H9 (cell line): ENCODE data around the gene CST9L. TPM values are rescaled to one million over a fixed set of nuclear protein-coding genes. Genes with fewer than 3 reads are reported as not detected.

Source experiments
- DNase-seq: peaks from one replicate; pipeline ENCODE4 v3.0.0-alpha.2; 2017
- H2AFZ ChIP-seq: one replicate; pipeline ENCODE4 v1.6.1; 2013; ENCODE audit warnings: mild to moderate bottlenecking, low read length, control low read depth, moderate library complexity
- H2AK5ac ChIP-seq: 2 replicates; pipeline ENCODE4 v1.6.1; 2013; ENCODE audit warnings: low read length, control low read depth, mixed read lengths; ENCODE audit not compliant: insufficient read length
- H2BK120ac ChIP-seq: one replicate; pipeline ENCODE4 v1.6.1; 2013; ENCODE audit warnings: low read depth, mild to moderate bottlenecking, low read length, control low read depth, inconsistent platforms; ENCODE audit not compliant: poor library complexity, severe bottlenecking
- H2BK12ac ChIP-seq: 2 replicates; pipeline ENCODE4 v1.6.1; 2013; ENCODE audit warnings: low read length, control low read depth, mixed read lengths, low read depth; ENCODE audit not compliant: insufficient read length
- H2BK15ac ChIP-seq: 2 replicates; pipeline ENCODE4 v1.6.1; 2013; ENCODE audit warnings: low read depth, low read length, control low read depth
- H2BK20ac ChIP-seq: one replicate; pipeline ENCODE4 v1.6.1; 2013; ENCODE audit warnings: low read depth, mild to moderate bottlenecking, low read length, control low read depth, inconsistent platforms; ENCODE audit not compliant: poor library complexity, severe bottlenecking
- H2BK5ac ChIP-seq: 2 replicates; pipeline ENCODE4 v1.6.1; 2013; ENCODE audit warnings: low read length, control low read depth, mixed read lengths; ENCODE audit not compliant: insufficient read length
- H3K14ac ChIP-seq: 2 replicates; pipeline ENCODE4 v1.6.1; 2013; ENCODE audit warnings: low read length, control low read depth; ENCODE audit not compliant: insufficient read depth
- H3K18ac ChIP-seq: 2 replicates; pipeline ENCODE4 v1.6.1; 2013; ENCODE audit warnings: low read depth, mild to moderate bottlenecking, mixed read lengths, low read length, control low read depth; ENCODE audit not compliant: insufficient read length
- H3K23ac ChIP-seq: 2 replicates; pipeline ENCODE4 v1.6.1; 2013; ENCODE audit warnings: low read length, control low read depth, mixed read lengths, low read depth; ENCODE audit not compliant: insufficient read length
- H3K23me2 ChIP-seq: 2 replicates; pipeline ENCODE4 v1.6.1; 2013; ENCODE audit warnings: low read depth, mild to moderate bottlenecking, mixed read lengths, low read length, control low read depth; ENCODE audit not compliant: insufficient read length, poor library complexity, severe bottlenecking
- H3K27ac ChIP-seq: 2 replicates; pipeline ENCODE4 v1.5.1; 2013; ENCODE audit warnings: low read length, control low read depth, mixed read lengths, low read depth; ENCODE audit not compliant: insufficient read length
- H3K27me3 ChIP-seq: 2 replicates; pipeline ENCODE4 v1.6.1; 2013; ENCODE audit warnings: low read length, control low read depth, inconsistent platforms; ENCODE audit not compliant: insufficient read depth
- H3K4ac ChIP-seq: 2 replicates; pipeline ENCODE4 v1.6.1; 2013; ENCODE audit warnings: low read depth, mild to moderate bottlenecking, control low read depth, inconsistent platforms, low read length, moderate library complexity
- H3K4me1 ChIP-seq: 2 replicates; pipeline ENCODE4 v1.6.1; 2013; ENCODE audit warnings: low read length, control low read depth, inconsistent platforms; ENCODE audit not compliant: insufficient read depth
- H3K4me2 ChIP-seq: 2 replicates; pipeline ENCODE4 v1.6.1; 2013; ENCODE audit warnings: low read length, control low read depth, mixed read lengths; ENCODE audit not compliant: insufficient read length, insufficient read depth
- H3K56ac ChIP-seq: 2 replicates; pipeline ENCODE4 v1.6.1; 2013; ENCODE audit warnings: low read depth, mild to moderate bottlenecking, mixed read lengths, low read length, control low read depth; ENCODE audit not compliant: insufficient read length
- H3K79me1 ChIP-seq: 2 replicates; pipeline ENCODE4 v1.6.1; 2013; ENCODE audit warnings: low read depth, mild to moderate bottlenecking, moderate library complexity, low read length, control low read depth, inconsistent platforms; ENCODE audit not compliant: insufficient read depth, poor library complexity, severe bottlenecking
- H3K79me2 ChIP-seq: 2 replicates; pipeline ENCODE4 v1.6.1; 2013; ENCODE audit warnings: low read length, control low read depth, inconsistent platforms; ENCODE audit not compliant: insufficient read depth
- H3K9ac ChIP-seq: 2 replicates; pipeline ENCODE4 v1.6.1; 2013; ENCODE audit warnings: low read length, control low read depth, mixed read lengths; ENCODE audit not compliant: insufficient read length; ENCODE audit errors: extremely low read depth
- H3K9me3 ChIP-seq: one replicate; pipeline ENCODE4 v1.6.1; 2013; ENCODE audit warnings: low read depth, low read length, inconsistent platforms; ENCODE audit not compliant: control insufficient read depth
- H3T11ph ChIP-seq: one replicate; pipeline ENCODE4 v1.6.1; 2013; ENCODE audit warnings: mild to moderate bottlenecking, low read length, control low read depth, inconsistent platforms
- H4K20me1 ChIP-seq: one replicate; pipeline ENCODE4 v1.6.1; 2013; ENCODE audit not compliant: control insufficient read depth, insufficient read length, insufficient read depth
- H4K5ac ChIP-seq: 2 replicates; pipeline ENCODE4 v1.6.1; 2013; ENCODE audit warnings: low read depth, mild to moderate bottlenecking, mixed read lengths, low read length, control low read depth; ENCODE audit not compliant: insufficient read length
- H4K8ac ChIP-seq: replicated peaks from 2 replicates; pipeline ENCODE4 v1.6.1; 2013; ENCODE audit warnings: low read length, control low read depth, mixed read lengths, low read depth; ENCODE audit not compliant: insufficient read length
- H4K91ac ChIP-seq: 2 replicates; pipeline ENCODE4 v1.6.1; 2013; ENCODE audit warnings: low read depth, mild to moderate bottlenecking, moderate library complexity, mixed read lengths, low read length, control low read depth; ENCODE audit not compliant: insufficient read length
- H3K27ac Mint-ChIP-seq, 3 experiments: 2 replicates in 2 of 3; 3 replicates in 1 of 3; pipeline ENCODE4 v1.8.0; 2020 to 2021; ENCODE audit warnings: mixed read lengths in 3 of 3, mild to moderate bottlenecking in 1 of 3, moderate library complexity in 1 of 3
- H3K27me3 Mint-ChIP-seq: 2 replicates; pipeline ENCODE4 v1.8.0; 2021; ENCODE audit warnings: low read depth, mild to moderate bottlenecking, moderate library complexity, mixed read lengths
- H3K36me3 Mint-ChIP-seq, 3 experiments: 2 replicates in 2 of 3; 3 replicates in 1 of 3; pipeline ENCODE4 v1.8.0; 2020 to 2021; ENCODE audit warnings: low read depth in 3 of 3, mixed read lengths in 3 of 3; ENCODE audit not compliant: insufficient read depth in 1 of 3
- H3K4me1 Mint-ChIP-seq, 2 experiments: 2 replicates each; pipeline ENCODE4 v1.8.0; 2020; ENCODE audit warnings: mixed read lengths in 2 of 2
- H3K4me3 Mint-ChIP-seq, 2 experiments: 2 replicates in 1 of 2; 3 replicates in 1 of 2; pipeline ENCODE4 v1.8.0; 2020 to 2021; ENCODE audit warnings: mild to moderate bottlenecking in 2 of 2, mixed read lengths in 2 of 2, moderate library complexity in 1 of 2
- H3K9me3 Mint-ChIP-seq, 2 experiments: 2 replicates in 1 of 2; 3 replicates in 1 of 2; pipeline ENCODE4 v1.8.0; 2020; ENCODE audit warnings: mild to moderate bottlenecking in 2 of 2, mixed read lengths in 2 of 2, moderate library complexity in 1 of 2
- WGBS: extraction: QIAGEN DNeasy Blood & Tissue Kit; methylation state at CpG from one replicate; pipeline ENCODE4 v1.1.7; 2013; ENCODE audit warnings: missing lambda C conversion rate, low lambda C conversion rate, mixed read lengths; ENCODE audit not compliant: insufficient read length; ENCODE audit errors: extremely low coverage; 5-methylcytosine and 5-hydroxymethylcytosine counted together
- total RNA-seq: library from RNA; stranded (reverse); gene quantifications from 2 replicates; pipeline ENCODE4 v1.2.1, GENCODE V29; 2021
- TF ChIP-seq, protein P1 (sequence below): fragments of 200-600 bp; sonication (generic); conservative IDR thresholded peaks from 3 replicates; pipeline ENCODE4 v1.8.0; 2021; ENCODE audit warnings: antibody characterized with exemption, mild to moderate bottlenecking

CST9L gene
- total RNA-seq, 1 experiment from 2014 or later, result not detected

DNA sequence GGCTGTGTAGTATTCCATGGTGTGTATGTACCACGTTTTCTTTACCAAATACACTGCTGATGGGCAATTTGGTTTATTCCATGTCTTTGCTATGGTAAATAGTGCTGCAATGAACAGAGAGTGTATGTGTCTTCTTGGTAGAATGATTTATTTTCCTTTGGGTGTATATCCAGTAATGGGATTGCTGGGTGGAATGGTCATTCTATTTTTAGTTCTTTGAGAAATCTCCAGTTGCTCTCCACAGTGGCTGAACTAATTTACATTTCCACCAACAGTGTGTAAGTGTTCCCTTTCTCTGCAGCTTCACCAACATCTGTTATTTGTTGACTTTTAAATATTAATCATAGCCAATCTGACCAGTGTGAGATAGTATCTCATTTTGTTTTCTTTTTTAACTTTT is 13.9 kb downstream of the CST9L start:
- no peaks in the 10 kb centered on the region for H3K79me2 ChIP-seq
- H3T11ph ChIP-seq, result no peak overlapping the region
- no peak overlapping the region for H3K23ac ChIP-seq
- no peak for DNase-seq
- no peak overlapping the region for H3K18ac ChIP-seq
- no peak overlapping the region for H3K4me2 ChIP-seq
- no peak overlapping the region for H2BK120ac ChIP-seq
- Mint-ChIP-seq H3K9me3 (peaks cover 24 to 27% of the 10 kb centered on the region in 2 experiments), H3K27ac (no peak overlapping the region), H3K4me3 (no peak overlapping the region), H3K4me1 (peaks cover 0 to 5% of the 10 kb centered on the region in 2 experiments; a peak in 3 of 4 replicates), H3K27me3 (peaks cover 7% of the 10 kb centered on the region), H3K36me3 (peaks cover 8 to 28% (median 8%) of the 10 kb centered on the region in 3 experiments; a peak in 6 of 7 replicates)
- H3K27ac ChIP-seq, result no peak overlapping the region
- no peak overlapping the region for H3K56ac ChIP-seq
- no peak overlapping the region for H2BK15ac ChIP-seq
- WGBS, result no CpG with 5 or more reads among the region's 1 CpG
- no peaks in the 10 kb centered on the region for H3K27me3 ChIP-seq
- no peak overlapping the region for H4K91ac ChIP-seq
- no peaks in the 10 kb centered on the region for H3K79me1 ChIP-seq
- H3K9me3 ChIP-seq, result no peaks in the 10 kb centered on the region
- no peaks in the 10 kb centered on the region for H3K23me2 ChIP-seq
- no peaks in the 10 kb centered on the region for H3K4me1 ChIP-seq
- no peak overlapping the region for H4K5ac ChIP-seq
- H3K14ac ChIP-seq, result no peak overlapping the region
- H3K9ac ChIP-seq, result no peak overlapping the region
- no peaks in the 10 kb centered on the region for H4K20me1 ChIP-seq
- H4K8ac ChIP-seq, result no peak overlapping the region
- H3K4ac ChIP-seq, result no peak overlapping the region
- no peak overlapping the region for H2BK12ac ChIP-seq
- H2BK20ac ChIP-seq, result no peak overlapping the region
- H2BK5ac ChIP-seq, result no peak overlapping the region
- TF ChIP-seq, protein P1, sequence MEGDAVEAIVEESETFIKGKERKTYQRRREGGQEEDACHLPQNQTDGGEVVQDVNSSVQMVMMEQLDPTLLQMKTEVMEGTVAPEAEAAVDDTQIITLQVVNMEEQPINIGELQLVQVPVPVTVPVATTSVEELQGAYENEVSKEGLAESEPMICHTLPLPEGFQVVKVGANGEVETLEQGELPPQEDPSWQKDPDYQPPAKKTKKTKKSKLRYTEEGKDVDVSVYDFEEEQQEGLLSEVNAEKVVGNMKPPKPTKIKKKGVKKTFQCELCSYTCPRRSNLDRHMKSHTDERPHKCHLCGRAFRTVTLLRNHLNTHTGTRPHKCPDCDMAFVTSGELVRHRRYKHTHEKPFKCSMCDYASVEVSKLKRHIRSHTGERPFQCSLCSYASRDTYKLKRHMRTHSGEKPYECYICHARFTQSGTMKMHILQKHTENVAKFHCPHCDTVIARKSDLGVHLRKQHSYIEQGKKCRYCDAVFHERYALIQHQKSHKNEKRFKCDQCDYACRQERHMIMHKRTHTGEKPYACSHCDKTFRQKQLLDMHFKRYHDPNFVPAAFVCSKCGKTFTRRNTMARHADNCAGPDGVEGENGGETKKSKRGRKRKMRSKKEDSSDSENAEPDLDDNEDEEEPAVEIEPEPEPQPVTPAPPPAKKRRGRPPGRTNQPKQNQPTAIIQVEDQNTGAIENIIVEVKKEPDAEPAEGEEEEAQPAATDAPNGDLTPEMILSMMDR, result no peak
- no peak overlapping the region for H2AFZ ChIP-seq
- no peak overlapping the region for H2AK5ac ChIP-seq
